HFFc6 (cell line): ENCODE results near the gene RBPJL. TPM values are rescaled to one million over a fixed set of nuclear protein-coding genes. Genes with fewer than 3 reads are reported as not detected.

Experiments used
- DNase-seq: peaks from one replicate; pipeline ENCODE4 v3.0.0-alpha.2; 2018
- H3K27ac Mint-ChIP-seq: 2 replicates; pipeline ENCODE4 v1.8.0; 2020; ENCODE audit warnings: mild to moderate bottlenecking, mixed read lengths
- H3K27me3 Mint-ChIP-seq: 2 replicates; pipeline ENCODE4 v1.8.0; 2021; ENCODE audit warnings: mild to moderate bottlenecking, moderate library complexity, mixed read lengths; ENCODE audit not compliant: insufficient read depth
- H3K36me3 Mint-ChIP-seq: 2 replicates; pipeline ENCODE4 v1.8.0; 2021; ENCODE audit warnings: low read depth, mixed read lengths
- H3K4me1 Mint-ChIP-seq: 2 replicates; pipeline ENCODE4 v1.8.0; 2020; ENCODE audit warnings: low read depth, mixed read lengths
- H3K4me3 Mint-ChIP-seq: 2 replicates; pipeline ENCODE4 v1.8.0; 2020; ENCODE audit warnings: mild to moderate bottlenecking, moderate library complexity, mixed read lengths
- H3K9me3 Mint-ChIP-seq: 2 replicates; pipeline ENCODE4 v1.8.0; 2020; ENCODE audit warnings: mild to moderate bottlenecking, mixed read lengths
- total RNA-seq, 6 experiments: library from RNA; stranded (reverse); fragmentation: NEBNext Ultra II Directional; extraction: Animal tissue kit (Norgen Biotek cat#: 25700); gene quantifications; 2 replicates in 1 of 6; 3 replicates in 5 of 6; pipeline ENCODE4 v1.2.3, GENCODE V29; 2021
- TF ChIP-seq, protein P1 (sequence below): fragments of 200-600 bp; sonication (generic); IDR thresholded peaks from 2 replicates; pipeline ENCODE4 v1.5.0; 2021; ENCODE audit warnings: antibody characterized with exemption, mild to moderate bottlenecking

Gene RBPJL
- total RNA-seq, 6 experiments from 2014 or later = not detected

DNA sequence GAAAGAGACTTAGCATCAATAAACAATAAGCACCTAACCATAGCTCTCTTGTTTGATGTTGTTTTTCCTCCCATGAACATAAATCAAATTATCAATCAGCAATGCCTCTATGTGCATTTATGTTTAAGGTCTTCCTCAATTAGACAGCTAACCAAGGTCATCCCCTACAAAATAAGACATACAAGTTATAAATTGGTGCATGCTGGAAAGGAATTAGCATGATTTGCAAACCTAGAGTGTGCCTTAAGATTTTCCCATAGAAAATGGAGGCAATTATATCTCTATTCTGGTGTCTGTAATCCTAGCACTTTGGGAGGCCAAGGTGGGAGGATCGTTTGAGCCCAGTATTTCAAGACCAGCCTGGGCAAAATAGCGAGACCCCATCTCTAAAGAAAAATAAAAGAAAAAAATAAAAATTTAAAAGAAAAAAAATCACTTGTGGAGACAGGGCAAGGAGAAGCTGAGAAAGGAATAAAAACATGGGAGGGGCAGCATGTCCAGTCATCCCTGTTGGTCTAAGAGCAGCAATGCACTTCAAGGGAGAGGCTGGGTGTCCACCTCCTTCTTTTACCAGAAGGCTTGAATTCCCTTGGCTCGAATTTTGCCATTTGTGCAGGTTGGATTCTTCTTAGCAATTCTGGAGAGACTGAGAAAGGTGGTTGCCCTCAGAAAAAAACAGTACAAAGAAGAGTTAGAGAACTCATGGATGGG lies 42.9 kb upstream of the RBPJL start:
- Mint-ChIP-seq H3K9me3 (no peaks in the 10 kb centered on the region), H3K36me3 (no peaks in the 10 kb centered on the region), H3K27me3 (peaks cover 18% of the 10 kb centered on the region), H3K4me3 (no peak overlapping the region), H3K27ac (no peak overlapping the region), H3K4me1 (no peaks in the 10 kb centered on the region)
- TF ChIP-seq, protein P1, sequence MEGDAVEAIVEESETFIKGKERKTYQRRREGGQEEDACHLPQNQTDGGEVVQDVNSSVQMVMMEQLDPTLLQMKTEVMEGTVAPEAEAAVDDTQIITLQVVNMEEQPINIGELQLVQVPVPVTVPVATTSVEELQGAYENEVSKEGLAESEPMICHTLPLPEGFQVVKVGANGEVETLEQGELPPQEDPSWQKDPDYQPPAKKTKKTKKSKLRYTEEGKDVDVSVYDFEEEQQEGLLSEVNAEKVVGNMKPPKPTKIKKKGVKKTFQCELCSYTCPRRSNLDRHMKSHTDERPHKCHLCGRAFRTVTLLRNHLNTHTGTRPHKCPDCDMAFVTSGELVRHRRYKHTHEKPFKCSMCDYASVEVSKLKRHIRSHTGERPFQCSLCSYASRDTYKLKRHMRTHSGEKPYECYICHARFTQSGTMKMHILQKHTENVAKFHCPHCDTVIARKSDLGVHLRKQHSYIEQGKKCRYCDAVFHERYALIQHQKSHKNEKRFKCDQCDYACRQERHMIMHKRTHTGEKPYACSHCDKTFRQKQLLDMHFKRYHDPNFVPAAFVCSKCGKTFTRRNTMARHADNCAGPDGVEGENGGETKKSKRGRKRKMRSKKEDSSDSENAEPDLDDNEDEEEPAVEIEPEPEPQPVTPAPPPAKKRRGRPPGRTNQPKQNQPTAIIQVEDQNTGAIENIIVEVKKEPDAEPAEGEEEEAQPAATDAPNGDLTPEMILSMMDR = no peak
- DNase-seq = no peak

DNA sequence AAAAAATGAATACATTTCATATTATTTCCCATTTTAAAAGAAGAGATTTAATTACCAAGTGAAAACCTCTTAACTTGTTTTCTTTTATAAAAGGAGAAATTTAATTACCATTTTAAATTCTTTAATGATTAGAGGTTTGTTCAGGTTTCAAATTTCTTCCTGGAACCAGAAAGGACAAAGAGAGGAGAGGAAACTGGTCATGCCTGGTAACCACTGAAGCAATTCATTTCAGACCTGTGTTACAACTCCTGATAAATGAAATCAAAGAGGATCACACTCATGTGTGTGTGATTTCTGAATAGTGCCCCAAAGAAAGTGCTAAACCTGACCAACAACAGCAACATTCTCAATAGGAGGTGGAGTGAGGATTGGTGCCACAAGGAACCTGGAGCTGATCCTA lies 39.7 kb upstream of the RBPJL start:
- Mint-ChIP-seq H3K9me3 (no peaks in the 10 kb centered on the region), H3K27me3 (peaks cover 24% of the 10 kb centered on the region), H3K4me1 (no peaks in the 10 kb centered on the region), H3K27ac (no peak overlapping the region), H3K36me3 (no peaks in the 10 kb centered on the region), H3K4me3 (no peak overlapping the region)
- TF ChIP-seq, protein P1 = no peak
- DNase-seq = no peak

DNA sequence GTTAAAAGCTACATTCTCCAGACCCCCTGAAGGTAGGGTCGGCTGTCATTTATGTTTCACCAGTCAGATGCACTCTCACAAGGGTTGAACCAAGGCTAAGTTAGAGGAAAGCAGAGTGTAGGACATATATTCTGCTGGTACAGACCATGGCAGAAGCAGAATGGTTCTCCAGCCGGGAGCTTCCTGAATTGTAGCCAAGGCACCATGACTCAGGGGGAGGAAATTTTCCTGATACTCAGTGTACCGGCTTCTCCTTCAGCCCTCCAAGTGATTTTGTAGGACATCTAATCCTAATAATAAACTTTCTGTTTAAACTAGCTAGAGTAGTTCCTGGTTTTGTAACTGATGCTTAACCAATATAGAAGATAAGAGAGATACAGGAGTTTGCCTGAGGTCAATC lies 38.1 kb upstream of the RBPJL start:
- Mint-ChIP-seq H3K27me3 (peaks cover 24% of the 10 kb centered on the region), H3K4me1 (no peaks in the 10 kb centered on the region), H3K36me3 (no peaks in the 10 kb centered on the region), H3K9me3 (no peaks in the 10 kb centered on the region), H3K4me3 (no peak overlapping the region), H3K27ac (no peak overlapping the region)
- peak; percentile 10 for DNase-seq
- TF ChIP-seq, protein P1 = no peak

DNA sequence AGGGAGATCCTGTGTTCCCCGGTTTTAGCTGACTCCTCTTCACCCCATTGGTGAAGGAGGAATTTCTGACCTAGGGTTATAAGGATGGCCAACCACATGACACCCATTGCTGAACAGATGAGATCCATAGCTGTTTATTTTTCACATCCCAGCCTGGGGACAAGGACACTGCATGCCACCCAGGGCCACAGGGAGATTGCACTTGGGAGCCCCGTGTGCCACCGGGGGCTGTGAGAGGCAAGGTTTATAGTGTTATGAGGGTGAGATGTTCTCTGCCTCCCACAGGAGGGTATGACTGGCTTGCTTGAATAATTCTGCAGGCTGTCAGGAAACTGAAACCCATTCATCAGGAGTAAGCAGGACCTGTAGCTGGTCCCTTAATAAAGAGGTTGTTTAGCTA lies 37.6 kb upstream of the RBPJL start:
- Mint-ChIP-seq H3K27ac (no peak overlapping the region), H3K9me3 (no peaks in the 10 kb centered on the region), H3K4me1 (no peaks in the 10 kb centered on the region), H3K27me3 (peaks cover 26% of the 10 kb centered on the region), H3K36me3 (no peaks in the 10 kb centered on the region), H3K4me3 (no peak overlapping the region)
- TF ChIP-seq, protein P1 = no peak
- DNase-seq = no peak

DNA sequence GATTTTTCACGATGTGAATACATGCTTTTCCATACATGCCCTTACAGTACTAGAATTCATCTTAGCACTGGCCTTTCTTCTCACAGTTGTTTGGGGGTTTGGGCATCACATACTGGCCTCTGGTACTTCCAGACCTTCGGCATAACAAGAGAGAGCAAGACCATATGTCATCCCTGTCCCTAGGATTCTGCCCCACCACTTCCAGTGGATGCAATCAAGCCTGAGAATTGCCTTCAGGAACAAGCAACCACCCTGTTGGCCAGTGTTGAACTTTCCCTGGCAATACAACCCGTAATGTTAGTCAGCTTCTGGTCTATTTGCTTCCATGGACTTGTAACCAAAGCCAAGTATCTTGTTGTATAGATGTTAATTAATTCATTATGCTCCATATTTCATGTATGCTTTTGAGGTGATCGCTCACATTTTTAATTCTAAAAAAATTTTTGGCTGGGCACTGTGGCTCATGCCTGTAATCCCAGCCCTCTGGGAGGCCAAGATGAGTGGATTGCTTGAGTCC lies 36.8 kb upstream of the RBPJL start:
- Mint-ChIP-seq H3K4me1 (no peaks in the 10 kb centered on the region), H3K27me3 (peaks cover 26% of the 10 kb centered on the region), H3K27ac (no peak overlapping the region), H3K4me3 (no peak overlapping the region), H3K9me3 (no peaks in the 10 kb centered on the region), H3K36me3 (no peaks in the 10 kb centered on the region)
- TF ChIP-seq, protein P1 = no peak
- DNase-seq = no peak
